ENCODE measurements around the gene STXBP3. TPM values are rescaled to one million over a fixed set of nuclear protein-coding genes. Genes with fewer than 3 reads are reported as not detected.

STXBP3 gene
- polyA plus RNA-seq, 3 donors = 32.3 to 56.2 (median 48.3) TPM

DNA sequence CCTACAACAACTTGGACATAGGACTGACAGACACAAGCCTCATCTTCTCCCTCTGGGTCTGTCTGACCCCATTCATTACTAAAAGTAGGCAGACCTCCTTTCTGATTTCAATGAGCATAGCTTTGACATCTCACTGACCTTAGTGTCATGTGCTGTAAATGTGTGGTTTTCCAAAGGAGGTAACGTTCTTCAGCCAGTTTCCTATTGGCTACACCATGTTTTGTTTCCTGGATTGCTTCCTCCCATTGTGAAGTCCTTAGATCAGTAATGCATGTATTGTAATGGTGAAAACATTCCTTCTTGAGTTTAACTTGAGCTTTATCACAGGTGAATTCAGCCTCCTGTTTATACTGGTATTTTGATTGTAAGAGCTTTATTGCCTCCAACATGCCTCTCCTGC lies 20.6 kb downstream of the STXBP3 start:
- H3K4me1 Mint-ChIP-seq = no peaks in the 10 kb centered on the region
- Histone ChIP-seq H3K27me3 (ENCODE audit: control insufficient read depth in 2 of 2, insufficient read depth in 2 of 2, low read length in 2 of 2) (no peaks in the 10 kb centered on the region), H3K27ac (ENCODE audit: low read depth in 1 of 2, low read length in 2 of 2) (no peak overlapping the region), H4K20me1 (ENCODE audit: insufficient read depth, low read length) (peaks cover 73% of the 10 kb centered on the region), H3K79me2 (ENCODE audit: insufficient read depth, low read length) (peaks cover 22% of the 10 kb centered on the region), H3K9me3 (replicated peaks in 1 of 2; ENCODE audit: control insufficient read depth in 1 of 2, insufficient read depth in 1 of 2, low read length in 2 of 2) (no peaks in the 10 kb centered on the region), H3K9ac (ENCODE audit: insufficient read depth, low read length, poor library complexity, severe bottlenecking) (no peak overlapping the region), H3K4me1 (ENCODE audit: control insufficient read depth in 1 of 2, insufficient read depth in 2 of 2, low read length in 2 of 2) (no peaks in the 10 kb centered on the region), H2AFZ (ENCODE audit: insufficient read depth, low read depth, low read length, poor library complexity, severe bottlenecking) (no peak overlapping the region), H3K4me3 (replicated peaks in 1 of 3; ENCODE audit: low read depth in 2 of 3, low read length in 3 of 3) (no peak overlapping the region), H3K36me3 (replicated peaks in 1 of 2; ENCODE audit: control insufficient read depth in 1 of 2, insufficient read depth in 2 of 2, low read length in 2 of 2) (peaks cover 67 to 87% of the 10 kb centered on the region in 2 donors), H3K4me2 (replicated peaks; ENCODE audit: extremely low read depth, low read length, poor library complexity, severe bottlenecking) (no peak overlapping the region)
- TF ChIP-seq CTCF (IDR thresholded peaks at IDR 0.05) = no peak
- 50% methylated on average over 1 of the region's 1 CpG for WGBS (ENCODE audit: insufficient coverage)
- intact Hi-C loops (cut with micrococcal nuclease) = no loop called here
- H3K27me3 Mint-ChIP-seq (ENCODE audit: low read depth in 3 of 3) = no peaks in the 10 kb centered on the region
- H3K9me3 Mint-ChIP-seq = no peaks in the 10 kb centered on the region
- no peak overlapping the region for H3K4me3 Mint-ChIP-seq
- H3K36me3 Mint-ChIP-seq = peaks cover 49 to 63% of the 10 kb centered on the region in 2 donors
- no peak for DNase-seq
- H3K27ac Mint-ChIP-seq = no peak overlapping the region

DNA sequence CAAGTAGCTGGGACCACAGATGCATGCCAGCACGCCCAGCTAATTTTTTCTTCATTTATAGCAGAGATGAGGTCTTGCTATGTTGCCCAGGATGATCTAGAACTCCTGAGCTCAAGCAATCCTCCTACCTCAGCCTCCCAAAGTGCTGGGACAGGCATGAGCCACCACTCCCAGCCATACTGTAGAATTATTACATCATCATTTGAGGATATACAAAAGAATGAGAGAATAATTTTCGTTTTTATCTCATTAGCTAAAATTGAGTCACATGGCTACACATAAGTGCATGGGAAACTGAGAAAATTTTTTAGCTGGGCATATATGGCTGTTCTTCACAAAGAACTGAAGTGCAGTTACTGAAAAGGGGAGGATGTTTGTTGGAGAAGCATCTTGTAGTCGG lies 21.2 kb downstream of the STXBP3 start:
- Histone ChIP-seq H3K4me2 (replicated peaks; ENCODE audit: extremely low read depth, low read length, poor library complexity, severe bottlenecking) (no peak overlapping the region), H3K27ac (ENCODE audit: low read depth in 1 of 2, low read length in 2 of 2) (no peak overlapping the region), H4K20me1 (ENCODE audit: insufficient read depth, low read length) (peaks cover 73% of the 10 kb centered on the region), H2AFZ (ENCODE audit: insufficient read depth, low read depth, low read length, poor library complexity, severe bottlenecking) (no peak overlapping the region), H3K4me3 (replicated peaks in 1 of 3; ENCODE audit: low read depth in 2 of 3, low read length in 3 of 3) (no peak overlapping the region), H3K36me3 (replicated peaks in 1 of 2; ENCODE audit: control insufficient read depth in 1 of 2, insufficient read depth in 2 of 2, low read length in 2 of 2) (peaks cover 65 to 85% of the 10 kb centered on the region in 2 donors), H3K27me3 (ENCODE audit: control insufficient read depth in 2 of 2, insufficient read depth in 2 of 2, low read length in 2 of 2) (no peaks in the 10 kb centered on the region), H3K4me1 (ENCODE audit: control insufficient read depth in 1 of 2, insufficient read depth in 2 of 2, low read length in 2 of 2) (no peaks in the 10 kb centered on the region), H3K9me3 (replicated peaks in 1 of 2; ENCODE audit: control insufficient read depth in 1 of 2, insufficient read depth in 1 of 2, low read length in 2 of 2) (no peaks in the 10 kb centered on the region), H3K9ac (ENCODE audit: insufficient read depth, low read length, poor library complexity, severe bottlenecking) (no peak overlapping the region), H3K79me2 (ENCODE audit: insufficient read depth, low read length) (peaks cover 22% of the 10 kb centered on the region)
- WGBS (ENCODE audit: insufficient coverage) = 100% methylated on average over 1 of the region's 3 CpGs
- H3K9me3 Mint-ChIP-seq = no peaks in the 10 kb centered on the region
- H3K27me3 Mint-ChIP-seq (ENCODE audit: low read depth in 3 of 3) = no peaks in the 10 kb centered on the region
- no peak for DNase-seq
- intact Hi-C loops (cut with micrococcal nuclease) = no loop called here
- no peak overlapping the region for H3K27ac Mint-ChIP-seq
- no peaks in the 10 kb centered on the region for H3K4me1 Mint-ChIP-seq
- no peak overlapping the region for H3K4me3 Mint-ChIP-seq
- TF ChIP-seq CTCF (IDR thresholded peaks at IDR 0.05) = no peak
- H3K36me3 Mint-ChIP-seq = peaks cover 48 to 60% of the 10 kb centered on the region in 2 donors
